MCF 10A (cell line): ENCODE measurements around the gene SLC9C1. TPM values are rescaled to one million over a fixed set of nuclear protein-coding genes. Genes with fewer than 3 reads are reported as not detected.

Source experiments
- BruUV-seq: library from RNA; stranded (reverse); fragments of 400-500 nt; replicated peaks from 2 replicates; lab custom pipeline; 2021; lab: Mats Ljungman, UMichigan
- CTCF ChIA-PET: fragments of 300-600 bp; sonication (Branson Sonifier 250); formaldehyde crosslinking; extraction: SDS; loops from one replicate; lab custom pipeline; 2021; ENCODE audit warnings: antibody characterized with exemption, inconsistent platforms; lab: Yijun Ruan, JAX
- POLR2A ChIA-PET: fragments of 300-600, 350-650 bp; sonication (Branson Sonifier 250); formaldehyde crosslinking; extraction: SDS; loops from one replicate; lab custom pipeline; 2020; ENCODE audit warnings: antibody characterized with exemption, inconsistent platforms; lab: Yijun Ruan, JAX
- DNase-seq: peaks from one replicate; pipeline ENCODE4 v3.0.0-alpha.2; 2018; ENCODE audit not compliant: unreplicated experiment
- H3K27ac Mint-ChIP-seq: one replicate; pipeline ENCODE4 v1.8.0; 2022; ENCODE audit warnings: mild to moderate bottlenecking, low read depth, mixed read lengths; ENCODE audit not compliant: unreplicated experiment
- H3K27me3 Mint-ChIP-seq: one replicate; pipeline ENCODE4 v1.8.0; 2022; ENCODE audit warnings: mixed read lengths; ENCODE audit not compliant: insufficient read depth, unreplicated experiment
- H3K36me3 Mint-ChIP-seq: one replicate; pipeline ENCODE4 v1.8.0; 2022; ENCODE audit warnings: mild to moderate bottlenecking, moderate library complexity, mixed read lengths; ENCODE audit not compliant: insufficient read depth, unreplicated experiment
- H3K4me1 Mint-ChIP-seq: one replicate; pipeline ENCODE4 v1.8.0; 2022; ENCODE audit warnings: mixed read lengths; ENCODE audit not compliant: insufficient read depth, unreplicated experiment
- H3K4me3 Mint-ChIP-seq: one replicate; pipeline ENCODE4 v1.8.0; 2022; ENCODE audit warnings: mild to moderate bottlenecking, moderate library complexity, mixed read lengths; ENCODE audit not compliant: unreplicated experiment
- H3K9me3 Mint-ChIP-seq: one replicate; pipeline ENCODE4 v1.8.0; 2022; ENCODE audit warnings: mixed read lengths; ENCODE audit not compliant: unreplicated experiment
- intact Hi-C: fragments of 100-400 bp; cut with micrococcal nuclease; formaldehyde crosslinking; loops from 2 replicates; pipeline ENCODE4 v1.14.1; 2022
- total RNA-seq: library from RNA; stranded (reverse); gene quantifications from 2 replicates; pipeline ENCODE4 v1.2.3, GENCODE V29; 2022
- TF ChIP-seq, protein P1 (sequence below): fragments of 200-600 bp; IDR thresholded peaks from one replicate; pipeline ENCODE4 v1.8.0; 2022; ENCODE audit warnings: antibody characterized with exemption, mild to moderate bottlenecking; ENCODE audit not compliant: unreplicated experiment

Gene SLC9C1
- total RNA-seq, 1 experiment from 2014 or later: not detected

GRCh38 chr3:112175037-112175436 is 119.0 kb downstream of the SLC9C1 start:
- no peak for DNase-seq
- no TSS peak for BruUV-seq
- no peak overlapping the region for H3K27ac Mint-ChIP-seq
- no peaks in the 10 kb centered on the region for H3K36me3 Mint-ChIP-seq
- peaks cover 7% of the 10 kb centered on the region for H3K9me3 Mint-ChIP-seq
- TF ChIP-seq, protein P1, sequence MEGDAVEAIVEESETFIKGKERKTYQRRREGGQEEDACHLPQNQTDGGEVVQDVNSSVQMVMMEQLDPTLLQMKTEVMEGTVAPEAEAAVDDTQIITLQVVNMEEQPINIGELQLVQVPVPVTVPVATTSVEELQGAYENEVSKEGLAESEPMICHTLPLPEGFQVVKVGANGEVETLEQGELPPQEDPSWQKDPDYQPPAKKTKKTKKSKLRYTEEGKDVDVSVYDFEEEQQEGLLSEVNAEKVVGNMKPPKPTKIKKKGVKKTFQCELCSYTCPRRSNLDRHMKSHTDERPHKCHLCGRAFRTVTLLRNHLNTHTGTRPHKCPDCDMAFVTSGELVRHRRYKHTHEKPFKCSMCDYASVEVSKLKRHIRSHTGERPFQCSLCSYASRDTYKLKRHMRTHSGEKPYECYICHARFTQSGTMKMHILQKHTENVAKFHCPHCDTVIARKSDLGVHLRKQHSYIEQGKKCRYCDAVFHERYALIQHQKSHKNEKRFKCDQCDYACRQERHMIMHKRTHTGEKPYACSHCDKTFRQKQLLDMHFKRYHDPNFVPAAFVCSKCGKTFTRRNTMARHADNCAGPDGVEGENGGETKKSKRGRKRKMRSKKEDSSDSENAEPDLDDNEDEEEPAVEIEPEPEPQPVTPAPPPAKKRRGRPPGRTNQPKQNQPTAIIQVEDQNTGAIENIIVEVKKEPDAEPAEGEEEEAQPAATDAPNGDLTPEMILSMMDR: no peak
- no peaks in the 10 kb centered on the region for H3K27me3 Mint-ChIP-seq
- POLR2A ChIA-PET: no interaction called here
- intact Hi-C loops: no loop called here
- CTCF ChIA-PET: interaction anchor here (0.6 to 0.8 kb wide), 3 partner anchors 24 to 346 kb away, joined by 3 to 4 read pairs (median 3); no protein-coding TSS in a partner anchor
- H3K4me1 Mint-ChIP-seq: no peaks in the 10 kb centered on the region
- H3K4me3 Mint-ChIP-seq: no peak overlapping the region

- BruUV-seq: no TSS peak
- Mint-ChIP-seq H3K36me3 (no peaks in the 10 kb centered on the region), H3K4me3 (no peak overlapping the region), H3K27me3 (no peaks in the 10 kb centered on the region), H3K27ac (no peak overlapping the region), H3K4me1 (no peaks in the 10 kb centered on the region), H3K9me3 (no peaks in the 10 kb centered on the region)
- TF ChIP-seq, protein P1: no peak
- intact Hi-C loops: no loop called here
- ChIA-PET POLR2A (interaction anchor here (1.2 kb wide), 1 partner anchor 18 kb away, joined by 4 read pairs; no protein-coding TSS in a partner anchor), CTCF (interaction anchor here (1.0 kb wide), 1 partner anchor 362 kb away, joined by 3 read pairs; no protein-coding TSS in a partner anchor)
- no peak for DNase-seq
Measured at GRCh38 chr3:112171144-112171543, 122.9 kb downstream of the SLC9C1 start.

DNA sequence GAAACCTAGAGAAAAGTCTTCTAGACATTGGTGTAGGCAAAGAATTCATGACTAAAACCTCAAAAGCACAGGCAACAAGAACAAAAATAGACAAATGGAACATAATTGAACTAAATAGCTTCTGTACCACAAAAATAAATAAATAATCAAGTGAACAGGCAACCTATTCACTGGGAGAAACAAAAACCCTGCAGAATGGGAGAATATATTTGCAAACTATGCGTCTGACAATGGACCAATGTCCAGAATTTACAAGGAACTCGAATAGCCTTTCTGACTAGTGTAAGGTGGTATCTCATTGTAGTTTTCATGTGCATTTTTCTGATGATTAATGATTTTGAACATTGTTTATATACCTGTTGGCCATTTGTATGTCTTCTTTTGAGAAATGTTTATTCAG is 124.0 kb downstream of the SLC9C1 start:
- no peak overlapping the region for H3K4me3 Mint-ChIP-seq
- no TSS peak for BruUV-seq
- H3K4me1 Mint-ChIP-seq: no peaks in the 10 kb centered on the region
- H3K9me3 Mint-ChIP-seq: peaks cover 2% of the 10 kb centered on the region
- CTCF ChIA-PET: interaction anchor here (1.0 kb wide), 1 partner anchor 363 kb away, joined by 3 read pairs; no protein-coding TSS in a partner anchor
- no peaks in the 10 kb centered on the region for H3K36me3 Mint-ChIP-seq
- DNase-seq: no peak
- intact Hi-C loops: no loop called here
- TF ChIP-seq, protein P1: no peak
- POLR2A ChIA-PET: interaction anchor here (0.6 to 1.2 kb wide), 3 partner anchors 12 to 42 kb away, joined by 3 to 4 read pairs (median 3); no protein-coding TSS in a partner anchor
- H3K27ac Mint-ChIP-seq: no peak overlapping the region
- H3K27me3 Mint-ChIP-seq: no peaks in the 10 kb centered on the region

GRCh38 chr3:112167758-112168157 is 126.3 kb downstream of the SLC9C1 start:
- H3K4me1 Mint-ChIP-seq: no peaks in the 10 kb centered on the region
- intact Hi-C loops: no loop called here
- no peaks in the 10 kb centered on the region for H3K27me3 Mint-ChIP-seq
- no TSS peak for BruUV-seq
- H3K27ac Mint-ChIP-seq: no peak overlapping the region
- ChIA-PET POLR2A (no interaction called here), CTCF (no interaction called here)
- peaks cover 7% of the 10 kb centered on the region for H3K9me3 Mint-ChIP-seq
- DNase-seq: no peak
- no peaks in the 10 kb centered on the region for H3K36me3 Mint-ChIP-seq
- TF ChIP-seq, protein P1: no peak
- H3K4me3 Mint-ChIP-seq: no peak overlapping the region
